CD8-positive, alpha-beta memory T cell (primary cell): ENCODE measurements around the gene CD68. TPM values are rescaled to one million over a fixed set of nuclear protein-coding genes. Genes with fewer than 3 reads are reported as not detected.
"Not testable (repeated sequence)": the region's sequence is repeated elsewhere in the genome, so short reads cannot be mapped to it uniquely, and the experiment has no call there.

Source experiments
- CTCF ChIA-PET: fragments of 350-600 bp; sonication (Branson Sonifier 250); formaldehyde crosslinking; loops from one replicate; lab custom pipeline; 2021; ENCODE audit warnings: antibody characterized with exemption; lab: Charles Lee
- POLR2A ChIA-PET: fragments of 350-600 bp; sonication (Branson Sonifier 250); formaldehyde crosslinking; loops from one replicate; lab custom pipeline; 2021; ENCODE audit warnings: antibody characterized with exemption; lab: Charles Lee
- DNase-seq, 5 donors: peaks; one replicate each; pipeline versions ENCODE4 v3.0.0 to v3.0.0-alpha.2; 2020 to 2022; ENCODE audit warnings: mixed read lengths in 1 of 5
- H3K27ac ChIP-seq: one replicate; pipeline ENCODE4 v1.7.0; 2013; ENCODE audit warnings: low read depth, mild to moderate bottlenecking, low read length, moderate library complexity
- H3K27me3 ChIP-seq: 2 replicates; pipeline ENCODE4 v1.7.0; 2013; ENCODE audit warnings: low read length, mild to moderate bottlenecking; ENCODE audit not compliant: insufficient read depth, poor library complexity, severe bottlenecking
- H3K36me3 ChIP-seq: 2 replicates; pipeline ENCODE4 v1.7.0; 2013; ENCODE audit warnings: mild to moderate bottlenecking, low read length, moderate library complexity; ENCODE audit not compliant: insufficient read depth
- H3K4me1 ChIP-seq: 2 replicates; pipeline ENCODE4 v1.7.0; 2013; ENCODE audit warnings: mild to moderate bottlenecking, low read length, moderate library complexity; ENCODE audit not compliant: insufficient read depth
- H3K4me3 ChIP-seq: 2 replicates; pipeline ENCODE4 v1.7.0; 2013; ENCODE audit warnings: mild to moderate bottlenecking, low read length
- H3K9me3 ChIP-seq: 2 replicates; pipeline ENCODE4 v1.7.0; 2013; ENCODE audit warnings: mild to moderate bottlenecking, low read length
- H3K27ac Mint-ChIP-seq, 8 donors: one replicate each; pipeline ENCODE4 v1.8.0; 2020 to 2021; ENCODE audit warnings: mixed read lengths in 8 of 8, mild to moderate bottlenecking in 6 of 8, inconsistent platforms in 3 of 8, moderate library complexity in 3 of 8
- H3K27me3 Mint-ChIP-seq, 2 donors: one replicate each; pipeline ENCODE4 v1.8.0; 2020 to 2021; ENCODE audit warnings: mixed read lengths in 2 of 2, mild to moderate bottlenecking in 1 of 2, moderate library complexity in 1 of 2
- H3K36me3 Mint-ChIP-seq, 3 donors: one replicate each; pipeline ENCODE4 v1.8.0; 2020 to 2021; ENCODE audit warnings: mixed read lengths in 3 of 3, inconsistent platforms in 1 of 3, mild to moderate bottlenecking in 1 of 3
- H3K4me1 Mint-ChIP-seq, 3 donors: one replicate each; pipeline ENCODE4 v1.8.0; 2020 to 2021; ENCODE audit warnings: mixed read lengths in 3 of 3, inconsistent platforms in 1 of 3, mild to moderate bottlenecking in 1 of 3
- H3K4me3 Mint-ChIP-seq, 7 donors: one replicate each; pipeline ENCODE4 v1.8.0; 2020 to 2021; ENCODE audit warnings: mixed read lengths in 7 of 7, mild to moderate bottlenecking in 6 of 7, moderate library complexity in 4 of 7, inconsistent platforms in 2 of 7
- H3K9me3 Mint-ChIP-seq, 5 donors: one replicate each; pipeline ENCODE4 v1.8.0; 2020 to 2022; ENCODE audit warnings: mixed read lengths in 5 of 5, mild to moderate bottlenecking in 3 of 5, moderate library complexity in 2 of 5, inconsistent platforms in 1 of 5
- polyA plus RNA-seq: library from polyadenylated mRNA; unstranded; fragments of 300-500 nt; fragmentation: Illumina TruSeq; gene quantifications from one replicate; pipeline ENCODE4 v1.2.3, GENCODE V29; 2021
- total RNA-seq, 2 experiments: library from RNA; stranded (reverse); gene quantifications; one replicate each; pipeline ENCODE4 v1.2.3, GENCODE V29; 2021

CD68 gene
- total and polyA plus RNA-seq, 3 experiments from 2014 or later: 1.2 to 12.7 (median 11.1) TPM

- Mint-ChIP-seq H3K4me3 (peak overlapping the region in 1 of 7 donors; percentile 65), H3K4me1 (peaks cover 7 to 13% (median 12%) of the 10 kb centered on the region in 3 donors), H3K36me3 (peaks cover 14 to 57% (median 16%) of the 10 kb centered on the region in 3 donors), H3K9me3 (no peaks in the 10 kb centered on the region), H3K27ac (peak overlapping the region in 1 of 8 donors; percentile 83), H3K27me3 (no peaks in the 10 kb centered on the region)
- DNase-seq: peak; percentile 37 to 76 (median 47)
- Histone ChIP-seq H3K4me3 (no peak overlapping the region), H3K27me3 (no peaks in the 10 kb centered on the region), H3K9me3 (no peaks in the 10 kb centered on the region), H3K36me3 (peaks cover 33% of the 10 kb centered on the region), H3K4me1 (peaks cover 8% of the 10 kb centered on the region), H3K27ac (no peak overlapping the region)
- ChIA-PET CTCF (interaction anchor here (0.8 to 2.9 kb wide), 25 partner anchors 9 to 236 kb away, joined by 3 to 18 read pairs (median 4); partner anchors contain the start of genes CD68, FXR2, SAT2 and TMEM102), POLR2A (interaction anchor here (0.6 to 1.7 kb wide), 5 partner anchors 15 to 544 kb away, joined by 3 to 12 read pairs (median 6); partner anchors contain the start of genes FXR2, SENP3, TP53 and WRAP53)
Observed at GRCh38 chr17:7589204-7589868, 9.9 kb downstream of the CD68 start.

DNA sequence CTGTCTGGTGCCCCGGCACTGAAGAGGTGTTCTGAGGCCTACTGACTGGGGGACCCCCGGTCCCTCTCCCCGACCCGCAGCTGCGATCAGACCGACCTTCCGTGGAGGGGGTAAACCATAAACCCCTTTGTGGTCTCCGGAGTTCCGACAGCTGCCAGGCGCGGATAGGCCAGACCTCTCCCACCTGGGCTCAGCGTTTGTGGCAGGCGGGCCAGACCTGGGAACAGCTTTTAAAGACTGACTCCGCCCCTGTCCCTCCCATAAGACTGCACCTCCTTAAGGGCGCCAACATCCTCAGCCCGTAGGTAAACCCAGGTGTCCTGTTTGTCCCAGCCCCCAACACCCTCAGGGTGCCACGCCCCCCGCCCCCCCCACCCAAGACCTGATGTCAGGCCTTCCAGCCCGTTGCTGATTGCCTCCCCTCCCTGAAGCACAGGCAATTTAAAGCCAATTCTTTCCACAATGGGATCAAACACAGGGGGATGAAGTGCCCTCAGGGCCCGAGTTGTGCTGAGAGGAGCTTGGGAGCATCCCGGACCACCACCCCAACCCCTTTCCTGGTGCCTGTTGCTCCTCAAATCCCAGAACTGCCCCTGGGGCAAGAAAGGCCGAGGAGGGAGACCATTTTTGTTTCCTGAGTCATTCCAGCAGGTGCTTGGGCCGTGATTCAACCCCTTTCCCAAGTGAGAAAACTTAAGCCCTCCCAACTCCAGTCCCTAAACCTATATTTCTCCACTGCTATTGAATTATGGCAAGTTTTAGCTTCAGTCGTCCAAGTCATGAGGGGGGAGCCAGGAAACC is 10.7 kb downstream of the CD68 start, which contains the start of gene SOX15:
SOX15 (minus strand) TSS at position 204 of the 801 bp plus-strand sequence. CDS start 418 bp downstream, outside the sequence.
- Mint-ChIP-seq H3K9me3 (no peaks in the 10 kb centered on the region), H3K36me3 (peaks cover 14 to 60% (median 18%) of the 10 kb centered on the region in 3 donors), H3K4me1 (peaks cover 3 to 8% (median 5%) of the 10 kb centered on the region in 3 donors), H3K27ac (peak within 1 kb of the TSS in 3 of 8 donors; percentile 30 to 88 (median 83)), H3K27me3 (no peaks in the 10 kb centered on the region), H3K4me3 (peak within 1 kb of the TSS in 1 of 7 donors; percentile 65)
- Histone ChIP-seq H3K4me1 (peaks cover under 1% of the 10 kb centered on the region), H3K27me3 (no peaks in the 10 kb centered on the region), H3K36me3 (peaks cover 38% of the 10 kb centered on the region), H3K4me3 (no peak within 1 kb of the TSS), H3K9me3 (no peaks in the 10 kb centered on the region), H3K27ac (no peak within 1 kb of the TSS)
- ChIA-PET CTCF (interaction anchor here (0.8 to 2.9 kb wide), 20 partner anchors 10 to 154 kb away, joined by 3 to 18 read pairs (median 5); partner anchors contain the start of genes CD68, FXR2, TMEM102 and TNFSF13), POLR2A (interaction anchor here (1.1 to 1.7 kb wide), 4 partner anchors 16 to 97 kb away, joined by 4 to 12 read pairs (median 6); partner anchors contain the start of genes FXR2, SENP3, TP53 and WRAP53)
- no peak for DNase-seq

DNA sequence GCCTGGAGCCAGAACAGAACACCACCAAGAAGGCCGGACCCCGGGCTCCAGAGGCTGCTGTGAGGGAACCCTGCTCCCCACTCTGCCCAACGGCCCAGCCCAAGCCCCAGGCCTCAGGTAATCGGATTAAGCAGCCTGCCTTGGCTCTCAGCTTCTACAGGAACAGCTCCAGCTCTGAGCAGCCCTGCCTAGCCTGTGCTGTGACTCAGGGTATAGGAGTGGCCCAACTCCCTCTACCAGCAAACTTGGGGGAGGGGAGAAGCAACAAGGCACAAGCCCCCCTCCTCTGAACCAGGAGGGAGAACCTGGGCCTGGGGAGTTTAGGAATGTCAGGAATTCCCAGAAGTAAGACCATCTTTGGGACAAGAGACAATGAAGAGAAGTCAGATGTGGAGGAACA is 11.3 kb downstream of the CD68 start:
- Histone ChIP-seq H3K4me3 (no peak overlapping the region), H3K4me1 (no peaks in the 10 kb centered on the region), H3K27ac (no peak overlapping the region), H3K27me3 (no peaks in the 10 kb centered on the region), H3K36me3 (peaks cover 44% of the 10 kb centered on the region), H3K9me3 (no peaks in the 10 kb centered on the region)
- POLR2A ChIA-PET: no interaction called here
- H3K27me3 Mint-ChIP-seq: no peaks in the 10 kb centered on the region
- H3K4me3 Mint-ChIP-seq: no peak overlapping the region
- peak overlapping the region in 4 of 8 donors; percentile 29 to 88 (median 42) for H3K27ac Mint-ChIP-seq
- peaks cover under 1 to 4% (median 1%) of the 10 kb centered on the region in 3 donors for H3K4me1 Mint-ChIP-seq
- CTCF ChIA-PET: interaction anchor here (0.8 to 2.9 kb wide), 6 partner anchors 30 to 155 kb away, joined by 3 to 18 read pairs (median 10); partner anchors contain the start of genes TMEM102, TP53 and WRAP53
- no peak for DNase-seq
- no peaks in the 10 kb centered on the region for H3K9me3 Mint-ChIP-seq
- H3K36me3 Mint-ChIP-seq: peaks cover 14 to 66% (median 18%) of the 10 kb centered on the region in 3 donors

DNA sequence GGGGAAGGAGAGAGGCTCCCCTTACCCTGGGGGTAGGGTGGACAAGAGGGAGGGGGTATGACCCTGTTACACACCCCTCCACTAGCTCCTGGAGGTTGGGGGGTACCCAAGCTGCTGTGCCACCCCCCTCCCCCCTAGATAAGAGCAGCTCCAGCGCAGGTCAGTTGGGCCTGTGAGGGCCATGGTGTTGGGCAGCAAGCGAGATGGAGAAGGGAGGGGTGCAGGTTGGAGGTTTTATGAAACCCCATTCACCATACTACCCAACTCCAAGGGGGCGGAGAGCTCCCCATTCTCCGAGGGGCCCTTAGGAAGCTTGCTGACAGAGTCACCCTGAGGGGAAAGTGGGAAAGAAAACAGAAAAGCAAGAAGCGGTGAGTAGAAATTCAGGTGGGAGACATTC is 12.2 kb downstream of the CD68 start:
- peaks cover 46% of the 10 kb centered on the region for H3K36me3 ChIP-seq
- Mint-ChIP-seq H3K9me3 (no peaks in the 10 kb centered on the region), H3K4me1 (peaks cover 0 to 3% (median 0%) of the 10 kb centered on the region in 3 donors), H3K36me3 (peaks cover 14 to 75% (median 18%) of the 10 kb centered on the region in 3 donors), H3K4me3 (no peak overlapping the region), H3K27me3 (no peaks in the 10 kb centered on the region), H3K27ac (no peak overlapping the region)
- DNase-seq: no peak
- no peaks in the 10 kb centered on the region for H3K9me3 ChIP-seq
- no peak overlapping the region for H3K4me3 ChIP-seq
- no peak overlapping the region for H3K27ac ChIP-seq
- no peaks in the 10 kb centered on the region for H3K27me3 ChIP-seq
- CTCF ChIA-PET: no interaction called here
- no peaks in the 10 kb centered on the region for H3K4me1 ChIP-seq
- POLR2A ChIA-PET: no interaction called here

DNA sequence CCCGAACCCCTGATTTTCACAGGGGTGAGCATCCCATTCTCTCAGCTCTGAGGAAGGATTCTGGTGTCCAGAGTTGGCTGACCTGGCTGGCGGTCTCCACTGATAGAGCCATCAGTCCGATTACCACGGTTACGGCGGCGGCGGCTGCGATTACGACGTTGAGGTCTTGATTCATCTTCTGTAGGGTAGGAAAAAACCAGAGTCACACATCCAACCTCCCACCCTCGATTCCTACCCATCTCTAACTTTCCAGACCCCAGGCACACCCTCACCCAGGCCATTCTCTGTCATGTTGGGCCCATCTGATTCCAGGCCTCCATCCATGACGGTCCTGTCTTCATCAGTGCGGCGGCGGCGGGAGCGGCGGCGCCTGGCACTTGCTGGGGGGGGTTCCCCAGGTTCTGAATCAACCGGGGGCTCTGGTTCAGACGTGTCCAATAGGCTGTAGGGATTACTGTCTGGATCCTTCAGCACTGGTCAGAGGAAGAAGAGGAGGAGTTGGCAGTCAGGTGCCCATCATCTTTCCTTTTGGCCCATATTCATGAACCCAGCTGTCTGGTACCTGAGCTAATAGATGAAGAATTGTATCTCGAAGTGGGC is 13.1 kb downstream of the CD68 start:
- ChIA-PET POLR2A (no interaction called here), CTCF (no interaction called here)
- H3K9me3 ChIP-seq: no peaks in the 10 kb centered on the region
- Mint-ChIP-seq H3K4me1 (peaks cover 0 to 3% (median 0%) of the 10 kb centered on the region in 3 donors), H3K4me3 (no peak overlapping the region), H3K27me3 (no peaks in the 10 kb centered on the region), H3K36me3 (peaks cover 14 to 75% (median 20%) of the 10 kb centered on the region in 3 donors), H3K27ac (no peak overlapping the region), H3K9me3 (no peaks in the 10 kb centered on the region)
- H3K27ac ChIP-seq: no peak overlapping the region
- no peaks in the 10 kb centered on the region for H3K4me1 ChIP-seq
- DNase-seq: no peak
- H3K4me3 ChIP-seq: no peak overlapping the region
- H3K27me3 ChIP-seq: no peaks in the 10 kb centered on the region
- H3K36me3 ChIP-seq: peaks cover 46% of the 10 kb centered on the region

DNA sequence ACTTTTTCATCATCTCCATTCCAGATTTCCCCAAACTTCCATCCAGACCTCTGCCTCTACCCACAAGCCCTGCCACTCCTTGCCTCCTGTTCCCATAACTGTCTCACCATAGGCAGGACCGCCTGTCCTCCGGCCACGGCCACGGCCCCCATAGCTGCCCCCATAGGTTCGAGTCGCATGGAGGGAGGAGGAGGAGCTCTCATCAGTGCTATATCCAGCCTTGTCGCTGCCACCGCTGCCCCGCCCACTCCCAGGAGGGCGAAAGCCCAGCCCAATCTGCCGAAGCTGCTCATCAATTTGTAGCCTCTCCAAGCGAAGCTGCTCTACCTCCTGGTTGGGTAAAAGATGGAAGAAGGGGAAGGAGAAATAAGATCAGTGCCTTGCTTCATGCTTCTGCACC is 13.9 kb downstream of the CD68 start:
- no peaks in the 10 kb centered on the region for H3K9me3 Mint-ChIP-seq
- H3K4me3 Mint-ChIP-seq: no peak overlapping the region
- peaks cover 0 to 3% (median 0%) of the 10 kb centered on the region in 3 donors for H3K4me1 Mint-ChIP-seq
- Histone ChIP-seq H3K4me1 (no peaks in the 10 kb centered on the region), H3K27ac (no peak overlapping the region), H3K9me3 (no peaks in the 10 kb centered on the region), H3K36me3 (peaks cover 43% of the 10 kb centered on the region), H3K27me3 (no peaks in the 10 kb centered on the region), H3K4me3 (no peak overlapping the region)
- peak overlapping the region in 1 of 8 donors; percentile 6 for H3K27ac Mint-ChIP-seq
- no peak for DNase-seq
- CTCF ChIA-PET: interaction anchor here (2.6 kb wide), 1 partner anchor 9 kb away, joined by 12 read pairs; the partner anchor contains the start of gene MPDU1
- H3K36me3 Mint-ChIP-seq: peaks cover 14 to 71% (median 20%) of the 10 kb centered on the region in 3 donors
- POLR2A ChIA-PET: no interaction called here
- H3K27me3 Mint-ChIP-seq: no peaks in the 10 kb centered on the region

DNA sequence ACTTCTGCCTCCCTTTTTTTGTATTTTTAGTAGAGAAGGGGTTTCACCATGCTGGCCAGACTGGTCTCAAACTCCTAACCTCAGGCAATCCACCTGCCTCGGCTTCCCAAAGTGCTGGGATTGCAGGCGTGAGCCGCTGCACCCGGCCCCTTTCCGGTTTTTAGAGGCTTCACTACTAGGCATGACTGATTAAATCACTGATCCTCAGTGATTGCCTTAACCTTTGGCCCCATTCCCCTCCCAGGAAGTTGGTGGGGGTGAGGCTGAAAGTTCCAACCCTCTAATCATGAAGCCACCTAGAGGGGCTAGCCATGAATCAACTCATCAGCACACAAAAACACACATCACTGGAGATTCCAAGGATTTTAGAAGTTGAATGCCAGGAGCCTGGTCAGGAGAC is 18.1 kb downstream of the CD68 start:
- not testable (repeated sequence) for H3K4me1 Mint-ChIP-seq

More for the DNA sequence above, 18.1 kb downstream of the CD68 start:
- POLR2A ChIA-PET, H3K9me3 ChIP-seq, H3K27ac ChIP-seq, H3K27me3 ChIP-seq, DNase-seq, H3K4me1 ChIP-seq, H3K4me3 ChIP-seq, H3K27me3 Mint-ChIP-seq, CTCF ChIA-PET, H3K27ac Mint-ChIP-seq, H3K4me3 Mint-ChIP-seq, H3K9me3 Mint-ChIP-seq: not testable (repeated sequence)
- H3K36me3 ChIP-seq: peaks cover 52% of the 10 kb centered on the region
- H3K36me3 Mint-ChIP-seq: peaks cover 18 to 86% (median 23%) of the 10 kb centered on the region in 3 donors
